ENCODE data around the gene GNB2. TPM values are rescaled to one million over a fixed set of nuclear protein-coding genes. Genes with fewer than 3 reads are reported as not detected.

Gene GNB2
- total and polyA plus RNA-seq, 2 of the 13 experiments (the other 11 are each of a cell fraction or from before 2014, with no cell fraction given), result 48.3 to 67.1 TPM

- TF ChIP-seq MAF1 (CRISPR knock-in tag; IDR thresholded peaks at IDR 0.05; ENCODE audit: borderline replicate concordance) (0 out of 2 replicates have a peak, but pooled peaks have one; percentile 32), THAP11 (CRISPR knock-in tag; IDR thresholded peaks at IDR 0.05) (peak; percentile 81), ZNF232 (CRISPR knock-in tag; IDR thresholded peaks at IDR 0.05; ENCODE audit: borderline replicate concordance) (no peak), ZNF292 (CRISPR knock-in tag; IDR thresholded peaks at IDR 0.05; ENCODE audit: borderline replicate concordance, low read depth) (no peak), E2F1 (CRISPR knock-in tag; IDR thresholded peaks at IDR 0.05) (peak; percentile 84), ZNF878 (CRISPR knock-in tag; IDR thresholded peaks at IDR 0.05) (no peak), CSRNP1 (CRISPR knock-in tag; IDR thresholded peaks at IDR 0.05) (no peak), SMAD9 (CRISPR knock-in tag; IDR thresholded peaks at IDR 0.05) (no peak), THAP7 (CRISPR knock-in tag; IDR thresholded peaks at IDR 0.05) (no peak)
- TF ChIP-seq, protein P1, sequence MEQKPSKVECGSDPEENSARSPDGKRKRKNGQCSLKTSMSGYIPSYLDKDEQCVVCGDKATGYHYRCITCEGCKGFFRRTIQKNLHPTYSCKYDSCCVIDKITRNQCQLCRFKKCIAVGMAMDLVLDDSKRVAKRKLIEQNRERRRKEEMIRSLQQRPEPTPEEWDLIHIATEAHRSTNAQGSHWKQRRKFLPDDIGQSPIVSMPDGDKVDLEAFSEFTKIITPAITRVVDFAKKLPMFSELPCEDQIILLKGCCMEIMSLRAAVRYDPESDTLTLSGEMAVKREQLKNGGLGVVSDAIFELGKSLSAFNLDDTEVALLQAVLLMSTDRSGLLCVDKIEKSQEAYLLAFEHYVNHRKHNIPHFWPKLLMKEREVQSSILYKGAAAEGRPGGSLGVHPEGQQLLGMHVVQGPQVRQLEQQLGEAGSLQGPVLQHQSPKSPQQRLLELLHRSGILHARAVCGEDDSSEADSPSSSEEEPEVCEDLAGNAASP (CRISPR knock-in tag; IDR thresholded peaks at IDR 0.05; ENCODE audit: borderline replicate concordance), result no peak; the same call in 1 of the 2 replicates
- TF ChIP-seq, protein P2, sequence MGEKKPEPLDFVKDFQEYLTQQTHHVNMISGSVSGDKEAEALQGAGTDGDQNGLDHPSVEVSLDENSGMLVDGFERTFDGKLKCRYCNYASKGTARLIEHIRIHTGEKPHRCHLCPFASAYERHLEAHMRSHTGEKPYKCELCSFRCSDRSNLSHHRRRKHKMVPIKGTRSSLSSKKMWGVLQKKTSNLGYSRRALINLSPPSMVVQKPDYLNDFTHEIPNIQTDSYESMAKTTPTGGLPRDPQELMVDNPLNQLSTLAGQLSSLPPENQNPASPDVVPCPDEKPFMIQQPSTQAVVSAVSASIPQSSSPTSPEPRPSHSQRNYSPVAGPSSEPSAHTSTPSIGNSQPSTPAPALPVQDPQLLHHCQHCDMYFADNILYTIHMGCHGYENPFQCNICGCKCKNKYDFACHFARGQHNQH (CRISPR knock-in tag; IDR thresholded peaks at IDR 0.05), result peak; percentile 75; the same call in 1 of the 2 replicates
- TF ChIP-seq, protein P3, sequence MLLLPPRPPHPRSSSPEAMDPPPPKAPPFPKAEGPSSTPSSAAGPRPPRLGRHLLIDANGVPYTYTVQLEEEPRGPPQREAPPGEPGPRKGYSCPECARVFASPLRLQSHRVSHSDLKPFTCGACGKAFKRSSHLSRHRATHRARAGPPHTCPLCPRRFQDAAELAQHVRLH (CRISPR knock-in tag; IDR thresholded peaks at IDR 0.05; ENCODE audit: borderline replicate concordance, low read depth), result peak; percentile 67; the same call in 1 of the 2 replicates
Observed at GRCh38 chr7:100673302-100673941, at the start of gene GNB2 (continued).
